K562 (cell line): Measurements from ENCODE around the gene CRCP.
A peak's percentile ranks its signal among the peaks of the same experiment; 100 is the strongest.

Experiments used
- CTCF ChIP-seq, 3 experiments: IDR thresholded peaks in 2 of 3; conservative IDR thresholded peaks in 1 of 3; 2 replicates each; pipeline ENCODE4 v1.5.1; 2011 to 2012; ENCODE audit warnings: low read length in 3 of 3, mild to moderate bottlenecking in 3 of 3, control low read depth in 2 of 3, improper control_type of control experiment in 1 of 3, inconsistent platforms in 1 of 3, low read depth in 1 of 3, mixed read lengths in 1 of 3, moderate library complexity in 1 of 3; ENCODE audit not compliant: insufficient read depth in 2 of 3
- GABPA ChIP-seq: fragments of 200-800 bp; sonication (Bioruptor generic); conservative IDR thresholded peaks from 2 replicates; pipeline ENCODE4 v1.6.1; 2016; ENCODE audit warnings: low read depth, missing genetic modification characterization, missing compliant biosample characterization
- HMGXB4 ChIP-seq: sonication (generic); formaldehyde crosslinking; IDR thresholded peaks from 2 replicates; pipeline ENCODE4 v1.8.1; 2023; ENCODE audit warnings: mild to moderate bottlenecking, missing genetic modification reagents
- POLR2AphosphoS5 ChIP-seq: IDR thresholded peaks from 2 replicates; pipeline ENCODE4 v1.6.1; 2011; ENCODE audit warnings: mild to moderate bottlenecking, low read depth, low read length, moderate library complexity; ENCODE audit not compliant: control insufficient read depth, insufficient read depth
- PTRF ChIP-seq: fragments of 450-650 bp; IDR thresholded peaks from 2 replicates; pipeline ENCODE4 v1.6.1; 2016; ENCODE audit warnings: mild to moderate bottlenecking, missing genetic modification characterization, missing compliant biosample characterization
- RFX1 ChIP-seq: fragments of 450-650 bp; IDR thresholded peaks from 2 replicates; pipeline ENCODE4 v1.6.1; 2016; ENCODE audit warnings: mild to moderate bottlenecking, moderate library complexity
- THRAP3 ChIP-seq: fragments of 450-650 bp; IDR thresholded peaks from 2 replicates; pipeline ENCODE4 v1.6.1; 2016; ENCODE audit warnings: mild to moderate bottlenecking, inconsistent platforms, borderline replicate concordance
- YY1 ChIP-seq, 3 experiments: IDR thresholded peaks; 2 replicates each; pipeline ENCODE4 v1.6.1; 2011; ENCODE audit warnings: low read length in 2 of 3, mild to moderate bottlenecking in 2 of 3, moderate library complexity in 2 of 3, borderline replicate concordance in 1 of 3, control low read depth in 1 of 3, low read depth in 1 of 3; ENCODE audit not compliant: insufficient read depth in 3 of 3, insufficient replicate concordance in 2 of 3, control insufficient read depth in 1 of 3, insufficient read length in 1 of 3; ENCODE audit errors: extremely low read depth in 1 of 3
- ZNF212 ChIP-seq: fragments of 450-650 bp; formaldehyde crosslinking; IDR thresholded peaks from 2 replicates; pipeline ENCODE4 v1.4.0; 2020; ENCODE audit warnings: mild to moderate bottlenecking
- TF ChIP-seq, protein P1 (sequence below): fragments of 200-800 bp; sonication (Bioruptor generic); IDR thresholded peaks from 2 replicates; pipeline ENCODE4 v1.6.1; 2017; ENCODE audit warnings: missing genetic modification characterization, missing compliant biosample characterization

- TF ChIP-seq THRAP3 (no peak), GABPA (no peak), POLR2AphosphoS5 (no peak), CTCF (IDR thresholded peaks at IDR 0.05 in 2 of 3, conservative IDR thresholded peaks at IDR 0.05 in 1 of 3; ENCODE audit: insufficient read depth in 2 of 3, low read depth in 1 of 3, low read length in 3 of 3) (peak; percentile 45 to 46 (median 45); a peak in 5 of 6 replicates), YY1 (IDR thresholded peaks at IDR 0.05; ENCODE audit: borderline replicate concordance in 1 of 3, control insufficient read depth in 1 of 3, extremely low read depth in 1 of 3, insufficient read depth in 3 of 3, insufficient read length in 1 of 3, insufficient replicate concordance in 2 of 3, low read depth in 1 of 3, low read length in 2 of 3) (no peak), ZNF212 (CRISPR knock-in tag) (no peak), HMGXB4 (CRISPR knock-in tag) (no peak), PTRF (no peak), RFX1 (no peak)
- TF ChIP-seq, protein P1, sequence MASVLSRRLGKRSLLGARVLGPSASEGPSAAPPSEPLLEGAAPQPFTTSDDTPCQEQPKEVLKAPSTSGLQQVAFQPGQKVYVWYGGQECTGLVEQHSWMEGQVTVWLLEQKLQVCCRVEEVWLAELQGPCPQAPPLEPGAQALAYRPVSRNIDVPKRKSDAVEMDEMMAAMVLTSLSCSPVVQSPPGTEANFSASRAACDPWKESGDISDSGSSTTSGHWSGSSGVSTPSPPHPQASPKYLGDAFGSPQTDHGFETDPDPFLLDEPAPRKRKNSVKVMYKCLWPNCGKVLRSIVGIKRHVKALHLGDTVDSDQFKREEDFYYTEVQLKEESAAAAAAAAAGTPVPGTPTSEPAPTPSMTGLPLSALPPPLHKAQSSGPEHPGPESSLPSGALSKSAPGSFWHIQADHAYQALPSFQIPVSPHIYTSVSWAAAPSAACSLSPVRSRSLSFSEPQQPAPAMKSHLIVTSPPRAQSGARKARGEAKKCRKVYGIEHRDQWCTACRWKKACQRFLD (CRISPR knock-in tag): no peak
These were observed 26.3 kb downstream of the CRCP start for GRCh38 chr7:66140924-66141323.
